ENCODE measurements around the gene CASZ1.

CASZ1 gene

DNA sequence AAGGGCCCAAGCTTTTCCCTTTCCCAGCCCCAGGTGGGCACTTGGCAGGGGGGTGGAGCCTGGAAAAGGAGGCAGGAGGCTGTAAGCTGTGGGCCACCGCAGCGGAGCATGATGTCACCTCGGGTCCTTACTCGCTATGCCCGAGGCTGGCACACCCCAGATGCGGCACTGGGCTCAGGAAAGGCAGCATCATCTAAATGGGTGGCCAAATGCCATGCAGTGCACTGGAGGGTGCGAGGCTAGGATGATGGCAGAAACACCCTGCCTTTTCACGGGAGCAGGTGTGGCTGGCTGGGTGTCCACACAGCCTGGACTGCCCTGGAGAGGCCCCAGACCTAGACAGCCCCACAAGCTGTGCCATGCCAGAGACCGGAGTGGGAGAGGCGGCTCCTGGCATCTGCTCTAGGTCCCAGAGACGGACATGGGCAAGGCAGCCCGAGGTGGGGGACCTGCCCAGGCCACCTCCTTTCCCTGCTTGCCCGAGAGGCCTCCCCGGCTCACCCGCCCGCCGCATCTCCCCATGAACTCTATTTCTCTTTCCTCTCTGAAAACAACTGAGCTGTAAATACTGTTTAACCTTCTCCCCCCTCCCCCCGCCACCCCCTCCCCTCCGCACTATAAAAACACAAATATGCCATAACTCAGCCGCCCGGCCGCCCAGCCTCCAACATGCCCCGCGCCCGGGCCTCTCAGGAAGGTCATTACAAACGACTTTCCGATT is 124.7 kb downstream of the CASZ1 start:
- Histone ChIP-seq H3K27ac (no peak overlapping the region), H3K4me3 (ENCODE audit: low read depth, low read length) (no peak overlapping the region), H3K27me3 (ENCODE audit: control insufficient read depth, insufficient read depth, low read length) (no peaks in the 10 kb centered on the region), H2AFZ (no peak overlapping the region), H3K79me2 (no peaks in the 10 kb centered on the region), H3K36me3 (ENCODE audit: control insufficient read depth, insufficient read depth, low read length) (no peaks in the 10 kb centered on the region), H3K9ac (no peak overlapping the region), H3K4me1 (no peaks in the 10 kb centered on the region), H3K4me2 (ENCODE audit: low read length) (no peak overlapping the region), H3K9me3 (ENCODE audit: control insufficient read depth, low read length) (no peaks in the 10 kb centered on the region)
- TF ChIP-seq CTCF (IDR thresholded peaks at IDR 0.05): no peak

GRCh38 chr1:10671090-10671489 is 125.4 kb downstream of the CASZ1 start:
- no peak for TF ChIP-seq CTCF (IDR thresholded peaks at IDR 0.05)
- Histone ChIP-seq H2AFZ (no peak overlapping the region), H3K4me2 (ENCODE audit: low read length) (no peak overlapping the region), H3K9me3 (ENCODE audit: control insufficient read depth, low read length) (no peaks in the 10 kb centered on the region), H3K36me3 (ENCODE audit: control insufficient read depth, insufficient read depth, low read length) (no peaks in the 10 kb centered on the region), H3K27me3 (ENCODE audit: control insufficient read depth, insufficient read depth, low read length) (no peaks in the 10 kb centered on the region), H3K4me3 (ENCODE audit: low read depth, low read length) (no peak overlapping the region), H3K4me1 (no peaks in the 10 kb centered on the region), H3K9ac (no peak overlapping the region), H3K27ac (no peak overlapping the region), H3K79me2 (no peaks in the 10 kb centered on the region)

GRCh38 chr1:10670190-10670589 is 126.3 kb downstream of the CASZ1 start:
- no peak for TF ChIP-seq CTCF (IDR thresholded peaks at IDR 0.05)
- H3K4me3 ChIP-seq (ENCODE audit: low read depth, low read length): no peak overlapping the region
- H3K4me1 ChIP-seq: no peaks in the 10 kb centered on the region
- no peak overlapping the region for H3K9ac ChIP-seq
- H3K27me3 ChIP-seq (ENCODE audit: control insufficient read depth, insufficient read depth, low read length): no peaks in the 10 kb centered on the region
- H3K27ac ChIP-seq: no peak overlapping the region
- H3K79me2 ChIP-seq: no peaks in the 10 kb centered on the region
- no peak overlapping the region for H3K4me2 ChIP-seq (ENCODE audit: low read length)
- no peaks in the 10 kb centered on the region for H3K9me3 ChIP-seq (ENCODE audit: control insufficient read depth, low read length)
- no peaks in the 10 kb centered on the region for H3K36me3 ChIP-seq (ENCODE audit: control insufficient read depth, insufficient read depth, low read length)
- no peak overlapping the region for H2AFZ ChIP-seq

DNA sequence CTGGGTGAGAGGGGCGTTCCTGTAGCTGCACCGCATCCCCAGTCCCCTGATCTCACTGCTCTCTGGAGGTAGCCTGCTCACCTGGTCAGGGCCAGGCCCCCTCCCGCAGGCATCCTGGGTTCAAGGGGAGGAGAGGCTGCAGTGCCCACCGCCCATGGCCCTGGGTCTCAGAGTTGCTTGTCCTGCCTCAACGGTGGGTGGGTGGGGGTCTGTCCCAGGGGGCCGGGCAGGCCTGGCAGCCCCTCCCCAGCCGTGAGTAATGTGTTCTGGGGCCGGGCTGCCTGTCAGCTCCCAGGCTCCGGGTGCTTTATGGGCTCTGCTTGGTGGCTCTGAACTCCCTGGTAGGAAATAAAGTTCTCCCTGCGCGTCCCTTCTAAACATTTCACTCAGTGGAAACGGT is 126.9 kb downstream of the CASZ1 start:
- no peaks in the 10 kb centered on the region for H3K9me3 ChIP-seq (ENCODE audit: control insufficient read depth, low read length)
- no peaks in the 10 kb centered on the region for H3K36me3 ChIP-seq (ENCODE audit: control insufficient read depth, insufficient read depth, low read length)
- no peaks in the 10 kb centered on the region for H3K4me1 ChIP-seq
- H3K27ac ChIP-seq: no peak overlapping the region
- no peaks in the 10 kb centered on the region for H3K79me2 ChIP-seq
- no peak for TF ChIP-seq CTCF (IDR thresholded peaks at IDR 0.05)
- no peak overlapping the region for H3K9ac ChIP-seq
- H3K27me3 ChIP-seq (ENCODE audit: control insufficient read depth, insufficient read depth, low read length): no peaks in the 10 kb centered on the region
- H3K4me3 ChIP-seq (ENCODE audit: low read depth, low read length): no peak overlapping the region
- no peak overlapping the region for H3K4me2 ChIP-seq (ENCODE audit: low read length)
- H2AFZ ChIP-seq: no peak overlapping the region
